Fibroblast of skin of right quadriceps (primary cell): ENCODE results near the gene NPL.

ENCODE experiments used
- DNase-seq: peaks from one replicate; pipeline ENCODE4 v3.0.0-alpha.2; 2013

Gene NPL, protein sequence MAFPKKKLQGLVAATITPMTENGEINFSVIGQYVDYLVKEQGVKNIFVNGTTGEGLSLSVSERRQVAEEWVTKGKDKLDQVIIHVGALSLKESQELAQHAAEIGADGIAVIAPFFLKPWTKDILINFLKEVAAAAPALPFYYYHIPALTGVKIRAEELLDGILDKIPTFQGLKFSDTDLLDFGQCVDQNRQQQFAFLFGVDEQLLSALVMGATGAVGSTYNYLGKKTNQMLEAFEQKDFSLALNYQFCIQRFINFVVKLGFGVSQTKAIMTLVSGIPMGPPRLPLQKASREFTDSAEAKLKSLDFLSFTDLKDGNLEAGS

DNA sequence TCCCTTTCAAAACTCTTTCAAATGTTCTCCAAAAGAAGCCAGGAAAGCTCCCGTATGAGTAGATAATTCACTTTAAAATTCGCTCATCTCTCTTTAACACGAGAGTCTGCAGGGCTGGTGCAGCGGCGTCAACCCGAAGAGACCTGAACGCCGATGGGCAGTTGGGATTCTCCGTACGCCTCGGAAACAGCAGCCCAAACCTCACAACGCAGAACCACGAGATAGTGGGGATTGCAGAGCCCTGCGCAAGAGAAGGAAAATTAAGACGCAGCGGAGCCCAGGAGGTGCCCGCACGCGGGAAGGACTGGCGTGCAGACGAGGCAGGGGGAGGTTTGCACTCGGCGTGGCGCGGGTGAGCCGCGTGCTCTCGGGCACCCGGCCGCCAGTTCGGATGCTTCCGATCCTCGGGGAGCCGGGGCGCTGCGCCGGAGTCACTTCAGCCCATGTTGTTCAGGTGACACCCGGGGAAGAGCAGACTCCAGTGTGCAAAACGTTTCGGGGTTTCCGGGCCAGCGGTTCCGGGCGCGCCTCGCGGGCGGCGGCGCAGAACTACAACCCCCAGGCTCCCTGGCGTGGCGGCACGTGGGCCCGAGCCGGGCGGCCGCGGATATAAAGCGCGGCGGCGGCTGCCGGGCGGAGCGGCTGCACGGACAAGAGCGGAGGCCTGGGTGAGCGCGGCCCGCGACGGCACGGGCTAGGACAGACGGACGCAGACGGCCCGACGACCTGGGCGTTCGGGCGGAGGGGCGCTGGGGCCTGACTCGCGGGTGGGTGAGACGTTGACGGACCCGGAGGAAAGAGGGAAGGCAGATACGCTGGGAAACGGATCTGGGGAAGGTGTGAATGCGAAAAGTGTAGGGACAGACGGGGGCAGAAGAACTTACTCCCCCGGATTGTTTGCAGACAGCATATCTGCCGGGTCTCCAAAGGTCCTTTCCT lies at the start of gene NPL:
Gene NPL (plus strand): TSS at position 636 of the 939 bp plus-strand sequence. CDS start 4,599 bp downstream, outside the sequence.
- DNase-seq = peak; percentile 68

DNA sequence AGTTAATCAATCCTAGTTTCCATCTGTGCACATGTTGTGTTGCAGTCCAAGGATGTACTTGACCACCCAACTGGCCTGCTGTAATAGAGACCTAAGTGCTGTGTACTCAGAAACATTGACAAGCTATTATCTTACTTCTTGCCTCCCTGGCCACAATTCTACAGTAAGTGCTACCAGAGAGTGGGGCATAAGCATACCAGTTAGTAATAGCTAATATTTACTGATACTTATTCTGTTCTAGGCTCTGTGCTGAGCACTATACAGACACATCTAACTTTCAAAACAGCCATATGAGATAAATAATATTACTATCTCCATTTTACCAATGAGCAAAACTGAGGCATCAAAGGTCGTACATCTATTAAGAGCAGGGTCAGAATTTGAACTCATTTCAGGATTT lies 49.5 kb upstream of the NPL start:
- no peak for DNase-seq

DNA sequence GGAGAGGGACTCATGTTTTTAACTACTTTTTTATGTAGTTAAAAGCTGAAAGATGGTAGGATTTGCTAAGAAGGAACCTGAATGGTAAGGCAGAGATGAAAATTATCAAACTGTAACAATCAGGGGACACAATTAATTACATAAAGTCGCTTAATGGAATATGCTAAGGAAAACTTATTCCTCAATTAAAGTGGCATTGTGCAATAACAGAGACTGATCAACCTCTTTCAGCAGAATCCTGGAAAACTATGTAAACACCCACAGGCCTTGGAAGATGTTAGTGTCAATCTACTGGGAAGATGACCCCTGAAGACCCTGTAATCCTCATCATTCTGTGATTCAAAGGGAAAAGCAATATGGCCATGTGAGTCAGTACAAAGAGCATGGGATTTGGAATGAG lies 46.8 kb upstream of the NPL start:
- no peak for DNase-seq

DNA sequence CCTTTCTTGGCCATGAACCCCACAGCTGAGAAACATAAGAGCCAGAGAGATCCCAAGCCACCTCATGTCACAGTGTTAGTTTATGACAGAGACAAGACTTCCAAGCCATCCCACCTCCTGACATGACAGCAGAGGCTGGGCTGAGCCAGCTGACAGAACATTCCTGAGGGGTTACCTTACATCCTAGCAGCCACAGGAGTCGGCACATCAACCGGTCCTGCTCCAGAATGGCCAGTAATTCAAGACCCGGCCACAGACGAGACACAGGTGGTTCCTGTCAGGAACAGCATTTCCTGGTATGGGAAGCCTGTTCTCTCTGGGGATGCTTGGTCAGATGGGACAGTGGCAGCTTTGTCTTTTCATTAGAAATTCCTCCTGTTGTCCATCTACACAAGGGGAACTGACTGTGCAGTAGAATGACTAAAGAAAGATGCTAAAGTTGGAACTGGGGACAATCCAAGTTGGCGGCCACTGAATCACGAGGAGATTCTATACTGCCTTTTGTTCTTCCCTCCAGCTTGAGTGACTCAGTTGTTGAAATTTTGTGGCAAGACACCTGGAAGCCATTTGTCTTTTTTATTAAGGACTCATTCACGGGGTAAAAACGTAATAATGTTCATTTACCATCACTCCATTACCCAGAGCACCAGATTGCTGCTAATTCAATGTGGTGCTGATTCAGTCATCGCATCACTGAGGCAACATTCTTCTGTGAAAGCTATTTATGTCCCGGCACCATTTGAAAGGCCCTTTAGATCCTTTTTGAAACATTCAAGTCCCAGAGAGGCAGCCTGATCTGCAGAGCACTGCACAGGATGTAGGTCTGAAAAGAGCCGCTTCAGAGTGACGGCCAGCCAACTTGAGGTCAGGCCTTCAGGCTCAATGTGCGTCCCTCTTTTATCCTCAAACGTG lies 37.2 kb upstream of the NPL start:
- peak; percentile 68 for DNase-seq

DNA sequence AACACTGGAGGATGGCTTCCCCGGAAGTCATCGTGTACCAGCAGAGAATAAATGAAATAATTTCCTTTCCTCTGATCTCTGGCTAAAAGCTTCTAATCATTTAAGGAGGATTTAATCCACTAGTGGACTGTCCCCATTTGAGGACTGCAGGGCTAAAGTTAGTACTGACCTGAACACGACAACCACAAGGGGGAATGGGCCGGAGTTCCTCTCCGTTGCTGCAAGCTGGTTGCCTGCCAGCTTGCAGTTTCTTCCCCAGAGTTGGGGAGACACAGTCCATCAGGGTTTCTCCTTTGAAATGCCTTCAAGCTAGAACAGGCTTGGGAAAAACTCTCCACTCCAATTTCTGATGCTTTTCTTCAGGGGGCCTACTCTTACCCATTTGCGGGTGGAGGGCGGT lies 35.5 kb upstream of the NPL start:
- DNase-seq = no peak

DNA sequence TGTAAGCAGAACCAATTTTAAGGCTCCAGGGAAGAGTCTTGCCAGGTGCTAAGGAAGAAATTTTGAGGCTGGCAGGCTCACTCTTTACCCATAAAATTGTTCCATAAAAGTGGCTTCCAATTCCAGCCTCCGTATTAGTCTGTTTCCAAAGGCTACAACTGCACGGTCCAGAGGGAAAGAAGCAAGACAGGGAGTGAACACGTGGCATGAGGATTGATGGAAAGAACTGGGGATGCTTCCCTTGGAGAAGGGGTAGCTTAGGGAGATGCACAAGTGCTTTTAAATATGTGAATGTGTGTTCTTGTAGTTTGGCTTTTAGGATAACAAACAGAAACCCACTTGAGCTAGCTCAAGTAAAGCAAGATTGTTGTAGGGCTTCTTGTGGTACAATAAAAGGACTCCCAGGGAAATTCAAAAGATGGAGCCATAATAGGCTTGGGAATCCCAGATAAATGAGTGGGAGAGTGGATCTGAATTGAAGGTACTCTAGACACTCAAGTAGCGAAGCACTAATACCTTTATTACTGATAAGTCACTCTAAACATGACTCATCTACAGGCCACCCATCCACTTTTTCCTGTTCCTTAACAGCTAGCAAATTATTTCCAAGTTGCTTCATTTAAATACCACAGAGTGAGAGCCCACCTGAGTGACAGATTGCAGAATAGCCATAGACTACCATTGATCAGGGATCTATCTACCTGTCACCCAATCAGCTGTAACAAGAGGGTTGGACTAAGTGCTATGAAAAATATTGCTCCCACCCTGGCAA lies 34.8 kb upstream of the NPL start:
- DNase-seq = no peak

DNA sequence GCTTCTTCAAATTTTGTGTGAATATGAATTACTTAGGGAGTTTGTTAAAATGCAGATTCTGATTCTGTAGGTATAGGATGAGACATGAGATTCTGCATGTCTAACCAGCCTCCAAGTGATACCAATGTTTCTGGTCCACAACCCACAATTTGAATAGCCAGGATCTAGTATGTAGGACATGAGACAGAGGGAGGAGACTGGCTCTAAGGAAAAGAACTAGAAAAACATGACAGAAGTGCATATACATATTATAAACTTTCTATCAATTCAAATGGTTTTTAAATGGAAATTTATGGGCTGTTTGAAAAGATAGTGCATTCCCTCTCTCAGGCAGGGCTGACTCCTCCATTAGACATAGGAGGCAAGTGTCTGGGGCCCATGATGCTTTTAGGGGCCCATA lies 33.9 kb upstream of the NPL start:
- no peak for DNase-seq

DNA sequence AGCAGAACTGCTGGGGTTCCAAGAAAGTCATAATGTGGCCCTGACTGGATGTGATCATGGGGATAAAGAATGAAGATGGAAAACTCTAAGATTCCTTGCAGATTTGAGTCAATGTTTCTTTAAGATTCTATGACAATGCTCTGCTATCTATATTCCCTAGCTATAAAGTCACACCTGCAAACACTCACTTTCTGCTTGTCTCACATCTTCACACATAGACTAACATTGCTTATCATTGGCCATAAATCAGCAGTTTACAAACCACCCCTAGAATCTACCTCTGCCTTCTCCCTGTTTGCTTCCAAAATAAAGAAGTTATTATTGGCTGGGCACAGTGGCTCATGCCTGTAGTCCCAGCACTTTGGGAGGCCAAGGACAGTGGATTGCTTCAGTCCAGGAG lies 33.1 kb upstream of the NPL start:
- DNase-seq = no peak

DNA sequence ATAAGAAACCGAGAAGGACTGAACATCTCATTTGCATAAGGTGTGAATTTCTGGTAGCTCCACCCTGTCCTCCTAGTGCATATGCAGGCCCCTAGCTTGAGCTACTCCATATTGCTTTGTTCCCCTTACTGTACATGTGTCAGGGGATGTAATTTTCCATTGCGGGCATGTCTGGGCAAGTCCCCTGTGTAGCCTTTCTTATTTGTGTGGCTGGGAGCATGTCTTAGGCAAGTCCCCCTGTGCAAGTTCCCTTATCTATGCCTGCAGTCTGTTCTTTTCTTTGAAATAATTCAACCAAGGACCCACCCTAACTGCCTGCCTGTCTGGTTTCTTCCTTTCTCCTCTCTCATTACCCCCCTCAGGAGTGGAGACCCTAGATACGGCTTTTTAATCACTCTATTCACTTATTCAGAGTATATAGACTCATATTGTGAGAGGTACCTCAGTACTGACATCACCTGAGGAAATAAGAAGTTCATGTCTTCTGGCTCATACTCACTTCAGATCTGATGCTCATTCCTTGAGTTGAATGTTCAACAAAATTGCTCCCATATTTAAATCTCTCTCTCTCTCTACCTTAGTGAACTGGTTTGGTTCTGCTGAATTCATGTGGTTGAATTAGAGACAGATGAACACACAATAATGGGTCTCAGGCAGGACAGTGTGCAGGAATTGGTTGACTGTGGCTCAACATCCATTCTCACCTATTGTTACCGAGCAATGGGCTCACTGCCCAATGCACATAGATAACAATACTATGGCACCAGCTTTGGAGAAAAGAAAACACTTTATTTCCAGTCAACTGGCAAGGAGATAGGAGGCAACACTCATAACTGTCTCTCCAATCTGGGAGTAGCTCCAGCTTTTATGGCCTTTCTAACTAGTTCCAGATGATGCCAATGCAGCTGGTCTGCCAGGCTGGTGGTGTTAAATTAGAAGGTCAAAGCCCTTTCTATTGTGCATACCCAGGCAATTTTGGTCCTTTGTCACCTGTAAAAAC lies 27.9 kb upstream of the NPL start:
- no peak for DNase-seq

DNA sequence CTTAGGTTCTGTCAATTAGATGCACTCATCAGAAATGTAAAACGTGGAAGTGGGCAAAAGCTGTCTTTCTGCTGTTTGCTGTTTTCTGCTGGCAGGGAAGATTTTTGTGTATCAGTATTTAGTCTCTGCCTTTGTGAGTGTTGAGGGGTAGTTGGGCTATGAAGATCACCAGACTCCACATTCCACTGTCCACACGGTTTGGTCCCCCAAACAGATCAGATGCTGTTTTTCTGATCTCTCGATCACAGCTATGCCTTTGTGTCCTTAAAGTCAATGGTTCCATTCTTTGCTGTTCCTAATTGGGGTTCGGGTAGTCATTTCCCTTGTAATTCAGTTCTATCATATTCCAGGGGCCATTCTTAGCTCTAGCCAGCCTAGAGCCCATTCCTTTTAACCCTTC lies 27.0 kb upstream of the NPL start:
- no peak for DNase-seq

DNA sequence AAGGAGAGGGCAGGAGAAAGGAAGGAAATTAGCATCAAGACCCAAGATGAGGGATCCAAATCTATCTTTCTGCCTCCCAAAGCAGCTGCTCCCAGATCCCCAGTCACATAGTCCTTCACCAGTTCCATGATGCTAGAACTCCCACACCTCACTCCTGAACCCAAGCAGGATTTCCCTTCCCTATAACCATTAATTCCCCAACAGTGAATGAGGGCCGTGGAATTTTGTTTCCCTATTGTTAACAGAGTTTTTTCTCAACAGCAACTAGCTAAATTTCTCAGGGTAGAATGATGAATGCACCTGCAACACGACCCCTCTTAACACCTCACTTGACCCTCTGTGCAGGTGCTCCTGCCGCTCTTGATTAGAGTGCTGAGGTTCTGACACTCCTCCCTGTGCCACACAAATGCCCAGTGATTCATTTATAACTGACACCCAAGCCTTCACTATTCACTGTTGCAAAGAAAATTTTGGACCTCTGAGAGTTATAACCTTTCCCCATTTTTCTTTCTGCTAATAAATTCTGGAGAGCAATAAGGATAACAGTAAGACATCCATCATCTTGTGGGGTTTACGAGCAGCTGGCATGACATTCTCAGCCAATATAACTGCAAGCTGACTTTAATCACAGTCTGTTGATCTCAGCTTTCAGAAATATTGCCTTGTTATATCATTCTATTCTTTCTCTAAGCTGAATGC lies 25.4 kb upstream of the NPL start:
- no peak for DNase-seq

DNA sequence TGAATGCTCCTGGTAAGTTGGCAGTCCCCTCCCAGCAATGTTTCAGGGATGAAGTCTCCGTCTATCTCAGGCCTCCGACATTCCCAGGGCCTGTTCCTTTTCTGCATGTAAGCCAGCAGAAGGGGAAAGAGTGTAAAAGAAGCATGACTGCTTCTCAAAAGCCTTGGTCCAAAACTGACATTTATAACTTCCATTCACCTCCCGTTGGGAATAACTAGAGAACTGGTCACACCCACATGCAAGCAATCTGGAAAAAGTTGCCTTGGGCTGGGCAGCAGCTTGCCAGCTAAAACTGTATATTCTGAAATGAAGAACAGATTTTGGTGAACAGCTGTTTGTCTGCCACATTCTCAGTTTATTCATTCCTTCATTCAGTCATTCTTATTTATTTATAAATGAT lies 24.2 kb upstream of the NPL start:
- DNase-seq = no peak

DNA sequence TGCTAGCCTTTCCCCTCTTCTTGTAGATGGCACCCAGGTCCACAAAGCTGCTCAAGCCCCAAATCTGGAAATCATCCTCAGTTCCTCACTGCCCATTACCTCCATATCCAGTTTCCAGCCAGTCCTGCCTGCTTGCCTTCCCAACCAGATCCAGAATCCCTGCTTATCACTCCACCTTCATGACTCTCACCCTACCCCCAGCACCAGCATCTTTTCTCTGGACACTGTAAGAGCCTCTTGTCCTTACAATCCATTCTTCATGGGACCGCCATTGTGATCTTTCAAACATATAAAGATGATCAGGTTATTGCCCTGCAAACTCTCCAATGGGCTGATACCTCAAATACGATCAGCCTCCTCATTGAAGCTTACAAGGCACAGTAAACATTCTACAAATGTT lies 23.5 kb upstream of the NPL start:
- DNase-seq = no peak

DNA sequence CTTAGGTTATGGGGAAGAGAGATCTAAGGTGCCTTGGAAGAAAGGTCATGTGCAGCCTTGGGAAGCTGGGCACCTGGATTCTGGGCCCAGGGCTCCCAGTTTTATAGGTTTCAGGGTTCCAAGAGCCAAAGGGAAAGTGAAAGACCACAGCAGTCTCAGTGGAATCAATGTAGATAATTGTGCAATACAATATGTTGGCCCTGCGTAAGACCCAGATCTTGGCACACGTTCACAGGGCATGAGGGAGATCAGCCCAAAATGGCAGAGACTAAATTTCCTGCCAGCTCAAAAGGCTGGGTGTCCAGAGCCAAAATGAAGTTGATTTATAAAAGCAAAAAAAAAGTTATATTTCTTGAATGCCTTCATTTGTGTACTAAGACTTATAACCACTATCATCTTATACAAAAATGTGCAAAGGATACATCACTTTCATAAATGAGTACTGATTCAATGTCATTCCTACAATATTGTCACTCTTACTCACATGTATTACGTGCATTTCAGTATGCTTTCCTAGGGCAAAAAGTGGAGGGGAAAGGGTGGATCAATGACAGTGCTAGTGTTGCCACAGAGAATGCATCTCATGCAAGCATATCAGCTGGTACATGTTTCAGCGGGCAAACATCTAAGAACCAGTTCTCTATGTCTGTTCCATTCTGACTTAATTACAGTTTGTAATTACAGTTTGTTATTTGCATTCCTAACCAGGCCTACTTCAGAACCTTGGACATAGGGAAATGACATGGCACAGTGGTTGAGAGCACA lies 22.5 kb upstream of the NPL start:
- no peak for DNase-seq

DNA sequence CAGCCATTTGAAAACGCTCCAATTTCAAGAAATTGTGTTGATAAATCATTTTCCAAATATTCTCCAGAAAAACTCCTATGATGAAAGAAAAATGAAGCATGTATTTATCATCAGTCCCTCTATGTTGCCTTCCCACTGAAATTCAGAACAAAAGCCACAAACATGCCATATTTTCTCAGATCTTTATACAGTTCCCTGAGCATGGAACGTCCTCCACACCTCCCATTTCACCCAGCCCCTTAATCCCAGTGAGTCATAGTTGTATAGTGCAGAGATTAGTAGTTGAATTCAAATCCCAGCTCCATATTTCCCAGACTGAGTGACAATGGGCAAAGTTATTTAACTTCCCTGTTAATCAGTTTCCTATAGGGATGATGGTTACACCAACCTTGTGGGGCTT lies 20.6 kb upstream of the NPL start:
- DNase-seq = peak; percentile 62

DNA sequence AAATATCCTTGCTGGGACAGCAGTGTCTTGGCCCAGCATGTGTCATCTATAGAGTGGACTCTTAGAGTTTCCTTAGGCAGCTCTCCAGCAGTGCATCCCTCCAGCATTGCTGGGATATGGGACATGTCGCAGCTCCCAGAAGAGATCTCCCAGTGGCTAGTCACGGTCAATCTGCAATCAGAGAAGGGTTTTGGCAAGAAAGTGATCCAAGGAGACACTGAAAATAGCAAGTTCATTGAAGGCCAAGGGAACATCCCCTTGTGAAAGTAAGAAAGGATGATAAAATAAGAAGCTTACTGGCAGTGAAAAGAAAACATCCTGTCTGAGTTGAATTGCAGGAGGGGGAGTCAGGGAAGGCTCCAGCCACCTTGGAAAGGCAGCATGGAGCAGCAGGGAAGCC lies 19.3 kb upstream of the NPL start:
- DNase-seq = no peak

DNA sequence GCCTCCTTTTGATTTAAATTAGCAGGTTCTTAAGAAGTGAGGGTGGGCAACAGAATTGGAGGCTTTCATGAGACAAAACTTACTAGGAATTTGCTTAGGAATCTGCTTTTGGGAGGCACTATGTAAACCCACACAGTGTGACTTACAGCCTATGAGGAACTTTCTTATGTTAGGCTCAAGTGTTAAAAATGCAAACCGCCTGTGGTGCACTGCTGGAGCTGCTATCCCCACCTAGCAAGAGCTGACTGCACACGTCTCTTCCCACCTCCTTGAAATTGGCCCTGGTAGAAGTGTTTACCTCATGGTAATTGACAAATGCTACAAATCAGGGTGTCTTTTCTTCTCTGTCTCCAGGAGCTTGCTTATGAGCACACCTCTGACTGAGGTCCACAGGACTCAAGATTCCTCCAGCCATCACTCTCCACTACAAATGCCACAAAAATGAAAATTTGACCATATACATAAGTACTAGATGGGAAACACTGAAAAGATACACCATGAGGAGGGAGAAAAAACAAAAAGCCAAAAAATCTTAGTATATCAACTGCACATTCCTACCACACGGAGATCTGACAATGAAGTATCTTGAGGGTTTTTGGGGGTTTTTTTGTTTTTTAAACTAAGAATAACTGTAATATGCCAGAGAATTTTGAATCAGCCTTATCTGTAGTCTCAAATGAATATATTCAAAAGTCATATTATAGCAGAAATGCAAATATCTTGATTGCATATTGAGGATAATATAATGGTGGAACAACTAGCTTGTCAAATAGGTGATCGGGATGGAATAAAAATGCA lies 18.2 kb upstream of the NPL start:
- no peak for DNase-seq

DNA sequence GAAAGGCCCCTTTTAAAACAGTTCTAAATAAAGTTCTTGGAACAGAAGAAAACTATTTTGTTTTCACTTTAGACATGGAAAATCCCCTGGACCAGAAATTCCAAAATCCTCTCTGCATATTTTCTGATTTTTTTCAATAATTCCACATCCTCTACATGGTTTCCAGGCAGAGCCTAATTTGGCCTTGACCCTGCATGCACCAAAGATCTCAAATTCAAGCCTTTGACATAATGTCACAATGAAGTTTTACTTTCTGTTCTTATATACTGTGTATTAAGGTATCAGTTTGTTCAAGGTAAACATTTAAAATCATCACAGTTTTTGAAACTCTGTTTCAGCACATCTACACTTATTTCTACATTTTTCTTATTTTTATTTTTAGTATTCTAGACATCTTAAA lies 12.2 kb upstream of the NPL start:
- DNase-seq = no peak

DNA sequence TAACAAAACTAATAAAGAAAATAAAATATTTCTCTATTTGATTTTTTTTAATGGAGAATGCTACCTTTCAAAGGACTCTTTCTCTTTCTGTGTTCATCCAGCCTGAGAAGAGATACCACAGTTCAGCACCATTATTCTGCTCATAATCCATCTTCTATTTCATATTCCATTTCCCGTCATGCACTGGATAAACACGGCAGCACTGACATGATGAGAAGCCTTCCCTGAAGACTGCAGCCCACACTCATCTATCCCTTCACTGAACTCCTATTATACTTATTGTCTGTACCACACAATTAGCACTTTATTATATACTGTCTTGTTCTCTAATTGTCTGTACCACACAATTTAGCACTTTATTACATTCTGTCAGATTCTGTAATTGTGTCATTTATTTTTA lies 10.7 kb upstream of the NPL start:
- no peak for DNase-seq
